ENCODE results near the gene CAMSAP2.

- TF ChIP-seq, protein P1, sequence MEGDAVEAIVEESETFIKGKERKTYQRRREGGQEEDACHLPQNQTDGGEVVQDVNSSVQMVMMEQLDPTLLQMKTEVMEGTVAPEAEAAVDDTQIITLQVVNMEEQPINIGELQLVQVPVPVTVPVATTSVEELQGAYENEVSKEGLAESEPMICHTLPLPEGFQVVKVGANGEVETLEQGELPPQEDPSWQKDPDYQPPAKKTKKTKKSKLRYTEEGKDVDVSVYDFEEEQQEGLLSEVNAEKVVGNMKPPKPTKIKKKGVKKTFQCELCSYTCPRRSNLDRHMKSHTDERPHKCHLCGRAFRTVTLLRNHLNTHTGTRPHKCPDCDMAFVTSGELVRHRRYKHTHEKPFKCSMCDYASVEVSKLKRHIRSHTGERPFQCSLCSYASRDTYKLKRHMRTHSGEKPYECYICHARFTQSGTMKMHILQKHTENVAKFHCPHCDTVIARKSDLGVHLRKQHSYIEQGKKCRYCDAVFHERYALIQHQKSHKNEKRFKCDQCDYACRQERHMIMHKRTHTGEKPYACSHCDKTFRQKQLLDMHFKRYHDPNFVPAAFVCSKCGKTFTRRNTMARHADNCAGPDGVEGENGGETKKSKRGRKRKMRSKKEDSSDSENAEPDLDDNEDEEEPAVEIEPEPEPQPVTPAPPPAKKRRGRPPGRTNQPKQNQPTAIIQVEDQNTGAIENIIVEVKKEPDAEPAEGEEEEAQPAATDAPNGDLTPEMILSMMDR (IDR thresholded peaks at IDR 0.05; ENCODE audit: low read length) = no peak
- TF ChIP-seq EZH2 (optimal IDR thresholded peaks at IDR 0.05; ENCODE audit: low read depth, low read length) = no peak
- no peak for TF ChIP-seq EZH2phosphoT487 (IDR thresholded peaks at IDR 0.05; ENCODE audit: low read length)
Observed at GRCh38 chr1:200874694-200875093, 136.0 kb downstream of the CAMSAP2 start.
